GM18517 (cell line): ENCODE measurements around the gene RAB25.
A peak's percentile ranks its signal among the peaks of the same experiment; 100 is the strongest.

Experiments
- ATAC-seq: cut with Tn5 transposase; IDR thresholded peaks from one replicate; pipeline ENCODE4 v1.9.1; 2021; ENCODE audit warnings: mild to moderate bottlenecking, moderate library complexity; ENCODE audit not compliant: unreplicated experiment

The RAB25 gene

DNA sequence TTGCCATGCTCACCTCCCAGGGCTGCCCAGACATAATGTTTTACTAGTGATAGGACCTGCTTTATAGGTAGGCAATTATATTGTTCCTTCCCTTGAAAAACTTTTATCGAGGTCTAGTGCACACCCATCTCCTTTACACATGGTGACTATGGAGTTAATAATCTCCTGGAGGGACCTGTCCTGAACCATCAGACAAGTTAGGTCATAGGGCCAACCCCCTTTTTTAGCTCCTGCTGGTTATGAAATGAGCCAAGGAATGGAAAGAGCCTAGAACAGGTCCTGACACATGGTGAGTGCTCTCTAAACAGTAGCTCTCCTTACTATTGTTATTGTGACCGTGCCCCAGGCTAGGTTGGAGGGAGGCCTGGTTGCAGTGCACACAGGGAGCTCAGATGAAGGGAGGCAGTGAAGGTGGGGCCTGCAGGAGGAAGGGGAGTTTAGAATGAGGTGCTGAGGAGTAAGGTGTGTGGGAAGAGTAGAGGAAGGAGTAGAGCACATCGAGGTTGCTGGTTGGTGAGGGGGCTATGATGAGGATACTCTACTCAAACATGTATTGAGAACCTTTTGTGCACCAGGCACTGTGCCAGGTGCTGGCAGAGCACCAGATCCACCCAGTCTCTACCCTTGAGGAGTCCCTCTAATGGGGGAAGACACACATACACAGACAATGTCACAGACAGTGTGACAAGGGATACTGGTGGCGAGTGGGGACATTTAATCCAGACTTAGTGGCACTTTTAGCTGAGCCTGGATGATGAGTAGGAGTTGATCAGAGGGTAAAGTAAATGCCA, 39.4 kb downstream of the RAB25 start:
- no peak for ATAC-seq

DNA sequence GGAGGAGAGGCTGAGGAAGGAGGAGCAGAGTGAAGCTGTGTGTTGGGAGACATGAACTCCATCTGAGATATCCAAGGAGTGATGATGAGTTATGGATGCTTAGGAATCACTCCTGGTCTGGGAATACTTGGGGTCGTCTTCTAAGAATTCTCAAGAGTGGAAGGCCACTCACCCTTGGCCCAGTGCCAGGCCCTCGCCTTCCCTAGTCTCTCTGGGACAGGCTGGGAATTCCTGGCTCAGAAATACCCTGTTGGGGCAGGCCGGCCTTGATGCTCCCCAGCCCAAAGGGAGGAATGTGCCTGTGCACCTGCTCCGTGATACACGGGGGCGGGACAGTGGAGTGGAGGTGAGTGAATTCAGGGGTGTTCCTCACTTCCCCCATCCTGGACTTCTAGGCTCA, 40.9 kb downstream of the RAB25 start:
- ATAC-seq = no peak

DNA sequence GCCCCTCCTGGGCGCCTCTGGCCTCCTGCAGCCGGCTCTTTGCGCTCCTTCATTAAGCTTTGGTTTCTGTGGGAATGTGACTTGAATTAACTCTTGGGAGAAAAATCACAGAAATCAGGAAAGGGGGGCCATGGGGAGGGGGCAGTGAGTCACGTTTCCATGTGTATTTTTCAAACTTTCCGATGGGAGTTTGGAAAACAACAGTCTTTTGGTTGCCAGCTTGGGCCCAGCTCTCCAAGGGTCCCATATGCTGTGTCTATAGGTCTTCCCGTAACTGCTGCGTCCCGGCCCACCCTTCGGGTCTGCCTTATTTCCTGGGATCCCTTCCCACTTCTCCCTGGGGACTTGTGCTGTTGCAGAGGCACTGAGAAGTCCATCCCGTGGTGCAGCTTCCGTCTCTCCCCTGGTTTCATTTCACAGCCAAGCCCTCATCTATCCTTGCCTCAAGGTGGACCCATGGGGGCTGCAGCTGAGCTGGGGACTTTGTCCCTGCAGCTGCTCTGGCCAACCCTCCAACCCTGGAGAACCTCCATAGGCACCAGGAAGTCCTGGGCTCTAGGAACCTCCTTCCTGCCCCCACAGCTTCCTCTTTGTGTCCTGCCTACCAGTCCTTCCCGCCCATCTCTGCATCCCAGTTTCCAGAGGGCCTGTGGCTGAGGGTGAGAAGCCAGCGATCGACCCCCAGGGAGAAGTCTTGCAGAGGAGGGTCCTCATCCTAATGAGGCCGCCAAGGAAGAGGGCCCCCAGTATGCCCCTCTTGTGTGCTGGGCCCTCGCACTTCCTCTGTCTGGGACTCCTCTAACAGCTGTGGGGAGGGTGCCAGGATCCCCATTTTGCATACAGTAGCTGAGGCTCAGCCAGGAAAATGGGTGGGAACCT, 41.9 kb downstream of the RAB25 start:
- ATAC-seq = no peak

DNA sequence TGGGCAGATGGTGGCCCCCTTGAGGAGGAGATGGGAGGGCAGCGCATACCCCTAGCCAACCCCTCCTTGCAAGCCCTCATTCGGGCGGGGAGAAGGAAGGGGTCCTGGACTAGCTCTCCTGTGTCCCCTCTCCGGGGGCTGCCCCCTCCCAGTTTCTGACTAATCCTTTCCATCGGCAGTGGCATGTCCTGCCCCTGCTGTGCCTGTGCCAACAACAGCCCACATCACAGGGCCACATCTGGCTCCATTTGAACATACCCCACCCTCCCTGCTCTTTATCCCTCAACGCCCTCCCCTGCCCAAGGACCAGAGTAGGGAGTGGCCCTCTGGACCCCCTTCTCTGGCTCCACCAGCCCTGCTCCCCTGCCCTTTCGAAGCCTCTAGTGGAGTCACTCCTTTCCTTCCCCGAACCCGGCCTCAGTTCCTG, 42.6 kb downstream of the RAB25 start:
- ATAC-seq = no peak

DNA sequence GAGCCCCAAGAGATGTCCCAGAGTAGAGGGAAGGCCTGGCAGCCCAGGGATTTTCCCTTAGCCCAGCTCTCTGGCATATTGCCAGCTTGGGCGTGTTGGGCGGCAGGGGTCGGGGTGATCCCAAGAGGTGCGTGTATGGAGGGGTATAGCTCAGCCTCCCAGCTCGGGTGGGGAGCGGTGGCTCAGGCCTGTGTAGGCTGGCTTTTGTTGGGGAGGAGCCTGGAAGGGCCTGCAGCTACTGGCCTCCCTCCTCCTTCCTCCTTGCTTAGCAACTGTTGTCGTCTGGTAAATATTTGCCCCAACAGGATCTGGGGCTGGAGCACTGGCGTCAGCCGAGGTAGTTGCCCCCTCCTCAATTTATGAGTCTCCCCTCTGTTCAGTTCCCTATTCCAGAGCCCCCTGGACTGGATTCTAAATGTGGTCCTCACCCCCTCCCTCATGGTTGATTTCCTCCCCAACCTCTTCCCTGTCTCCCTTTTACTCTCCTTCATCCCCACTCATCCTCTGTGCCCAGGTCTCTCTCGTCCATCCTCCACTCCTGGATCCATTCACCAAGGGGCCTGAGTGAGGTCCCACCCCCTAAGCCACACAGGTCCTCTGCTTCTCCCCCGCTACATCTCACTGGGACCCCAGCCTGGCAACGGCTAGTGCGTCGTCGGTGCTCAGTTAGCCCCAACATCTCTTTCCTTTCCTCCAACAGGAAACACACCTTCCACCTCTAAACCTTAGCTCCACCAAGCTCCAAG, 43.3 kb downstream of the RAB25 start:
- ATAC-seq = no peak

DNA sequence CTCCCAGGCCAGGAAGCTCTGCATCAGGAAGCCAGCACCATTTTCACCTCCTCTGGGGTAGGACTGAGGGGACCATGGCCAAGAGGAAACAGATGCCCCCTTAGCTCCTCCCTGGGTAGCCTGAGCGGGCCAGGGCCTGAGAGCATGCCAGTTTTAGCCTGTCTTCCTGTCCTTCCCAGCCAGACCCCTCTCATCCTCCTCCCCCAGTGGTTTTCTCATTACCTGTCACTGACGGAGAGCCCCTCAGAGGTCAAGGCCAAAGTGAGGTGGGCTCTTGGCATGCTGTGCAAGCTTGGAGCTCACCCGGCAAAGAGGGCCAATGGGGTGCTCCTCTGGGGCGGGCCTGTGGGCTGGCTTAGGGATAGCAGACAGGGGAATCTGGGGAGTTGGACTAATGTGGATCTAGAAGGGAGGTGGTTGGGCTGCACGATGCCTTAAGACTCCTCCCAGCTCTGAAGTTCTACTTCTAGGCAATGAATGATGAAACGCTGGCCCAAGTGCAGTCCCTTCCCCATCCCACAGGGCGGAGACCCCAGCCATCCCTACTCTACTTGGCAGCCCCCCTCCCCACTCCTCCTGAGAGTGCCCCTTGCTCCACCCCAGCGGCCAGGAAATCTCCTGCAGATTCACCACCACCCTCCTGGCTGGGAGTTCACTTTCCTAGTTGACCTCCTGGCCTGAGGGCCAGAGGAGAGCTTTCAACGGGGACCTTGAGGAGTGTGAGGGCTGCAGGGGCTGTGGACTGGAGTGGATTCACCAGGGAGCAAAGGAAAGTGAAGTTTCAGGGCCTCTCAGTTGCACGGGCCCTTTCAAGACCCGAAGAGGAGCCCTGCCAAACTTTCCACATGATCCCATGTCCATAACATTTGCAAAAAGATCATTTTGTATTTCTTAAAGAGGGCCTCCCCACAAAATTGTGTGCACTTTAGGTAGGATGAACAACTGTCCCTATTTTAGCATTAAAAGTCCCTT, 44.2 kb downstream of the RAB25 start:
- ATAC-seq = no peak

DNA sequence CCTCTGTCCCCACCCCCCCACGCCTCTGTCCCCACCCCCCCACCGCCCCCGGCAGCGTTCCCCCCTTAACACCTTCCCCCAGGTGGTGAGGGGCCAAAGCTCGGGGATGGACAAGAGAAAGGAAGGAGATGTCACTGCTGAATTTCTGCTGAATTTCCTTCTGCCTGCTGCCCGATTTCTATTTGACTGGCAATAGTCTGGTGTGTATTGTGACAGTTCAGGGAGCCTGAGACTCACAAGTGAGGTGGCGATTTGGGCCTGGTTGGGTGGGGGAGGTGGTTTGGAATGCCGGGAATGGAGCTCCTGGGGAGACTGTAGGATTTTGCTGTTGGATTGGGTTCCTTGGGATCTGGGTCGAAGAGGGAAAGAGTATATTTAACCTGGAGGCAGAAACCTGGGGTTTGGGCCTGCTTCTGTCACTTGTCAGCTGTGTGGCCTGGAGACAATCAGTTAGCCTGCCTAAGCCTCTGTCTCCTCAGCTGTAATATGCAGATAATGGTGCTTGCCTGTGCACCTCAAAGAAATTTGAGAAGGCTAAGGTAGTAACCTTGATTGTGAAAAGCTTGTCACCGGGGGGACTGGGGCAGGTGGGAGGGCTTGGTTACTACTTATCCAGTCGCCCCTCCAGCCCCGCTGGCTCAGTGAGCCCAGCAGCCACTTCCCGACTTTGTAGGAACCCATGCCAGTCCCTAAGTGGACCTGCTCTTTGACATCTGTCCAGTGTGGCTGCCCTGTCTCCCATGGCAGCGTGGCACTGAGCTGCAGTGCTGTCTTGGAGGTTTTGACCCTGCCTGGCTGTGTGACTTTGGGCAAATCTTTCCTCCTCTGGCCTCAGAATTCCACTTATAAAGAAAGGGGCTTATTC, 45.9 kb downstream of the RAB25 start:
- peak; percentile 8 for ATAC-seq

DNA sequence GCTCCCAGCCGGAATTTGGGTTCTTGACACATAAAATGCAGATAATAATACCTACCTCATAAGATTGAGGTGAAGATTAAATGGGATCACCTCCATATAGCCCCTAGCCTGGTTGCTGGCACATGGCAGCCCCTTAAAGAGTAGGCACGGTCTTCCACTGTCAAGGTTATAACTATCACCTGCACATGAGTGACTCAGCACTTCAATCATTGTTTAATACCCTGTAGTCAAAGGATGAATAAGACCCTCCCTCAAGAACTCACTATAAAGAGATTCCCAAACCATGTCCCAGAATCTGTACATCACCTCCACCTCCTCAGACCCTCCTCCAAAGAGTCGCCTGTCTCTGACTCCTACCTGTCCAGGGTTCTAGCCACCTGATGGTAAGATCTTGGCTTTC, 47.1 kb downstream of the RAB25 start:
- ATAC-seq = no peak

DNA sequence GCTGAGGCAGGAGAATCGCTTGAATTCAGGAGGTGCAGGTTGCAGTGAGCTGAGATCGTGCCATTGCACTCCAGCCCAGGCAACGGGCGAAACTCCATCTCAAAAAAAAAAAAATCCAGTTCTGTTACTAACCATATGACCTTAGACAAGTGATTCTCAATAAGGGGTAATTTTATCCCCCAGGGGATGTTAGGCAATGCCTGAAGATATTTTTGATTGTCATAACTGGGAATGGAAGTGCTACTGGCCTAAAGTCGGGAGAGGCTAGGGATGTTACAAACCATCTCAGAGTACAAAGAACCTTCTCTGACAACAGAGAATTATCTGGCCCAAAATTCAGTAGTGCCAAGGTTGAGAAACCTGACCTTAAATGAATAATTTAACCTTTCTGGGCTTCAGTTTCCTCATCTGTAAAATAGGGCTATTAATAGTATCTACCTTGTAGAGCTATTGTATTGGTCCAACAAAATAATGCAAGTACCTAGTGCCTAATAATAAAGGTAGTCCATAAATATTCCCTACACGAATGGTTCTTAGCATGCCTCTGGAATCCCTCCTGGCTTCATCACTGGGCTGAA, 47.8 kb downstream of the RAB25 start:
- ATAC-seq = no peak

DNA sequence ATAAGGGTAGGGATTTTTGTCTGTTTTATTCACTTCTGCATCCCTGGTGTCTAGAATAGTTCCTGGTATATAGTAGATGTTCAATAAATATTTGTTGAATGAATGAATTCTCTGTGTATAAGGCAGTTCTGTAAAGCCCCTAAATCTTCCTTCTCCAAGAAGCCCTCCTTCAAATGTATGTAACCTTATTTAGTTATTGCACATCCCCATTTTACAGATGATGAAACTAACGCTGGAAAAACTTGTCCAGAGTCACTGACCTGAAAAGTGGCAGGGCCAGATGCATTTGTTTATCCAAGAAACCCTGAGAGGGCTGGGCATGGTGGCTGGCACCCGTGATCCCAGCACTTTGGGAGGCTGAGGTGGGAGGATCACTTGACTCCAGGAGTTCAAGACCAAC, 49.3 kb downstream of the RAB25 start:
- ATAC-seq = no peak

DNA sequence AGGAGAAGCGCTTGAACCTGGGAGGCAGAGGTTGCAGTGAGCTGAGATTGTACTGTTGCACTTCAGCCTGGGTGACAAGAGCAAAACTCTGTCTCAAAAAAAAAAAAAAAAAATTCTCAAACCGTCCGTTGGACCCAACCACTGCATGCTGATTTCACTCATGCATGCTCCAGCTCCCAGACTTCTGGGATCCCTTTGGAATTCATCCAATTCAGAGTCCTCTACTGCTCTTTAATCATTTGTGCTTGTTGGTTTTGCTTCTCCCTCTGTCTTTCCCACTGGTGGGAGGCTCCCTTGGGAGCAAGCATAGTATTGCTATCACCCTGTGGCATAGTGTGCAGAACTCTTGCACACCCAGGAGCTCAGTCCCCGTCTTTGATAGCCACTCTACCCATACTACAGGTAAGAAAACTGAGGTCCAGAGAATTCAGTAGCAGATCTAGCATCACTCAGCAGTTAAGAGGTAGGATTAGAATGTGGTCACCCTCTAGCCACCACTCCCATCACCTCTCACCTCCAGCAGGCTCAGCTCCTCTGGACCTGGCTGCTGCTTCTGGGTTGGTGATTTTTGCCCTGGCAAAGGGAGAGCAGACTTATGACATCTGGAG, 50.5 kb downstream of the RAB25 start:
- ATAC-seq = no peak

DNA sequence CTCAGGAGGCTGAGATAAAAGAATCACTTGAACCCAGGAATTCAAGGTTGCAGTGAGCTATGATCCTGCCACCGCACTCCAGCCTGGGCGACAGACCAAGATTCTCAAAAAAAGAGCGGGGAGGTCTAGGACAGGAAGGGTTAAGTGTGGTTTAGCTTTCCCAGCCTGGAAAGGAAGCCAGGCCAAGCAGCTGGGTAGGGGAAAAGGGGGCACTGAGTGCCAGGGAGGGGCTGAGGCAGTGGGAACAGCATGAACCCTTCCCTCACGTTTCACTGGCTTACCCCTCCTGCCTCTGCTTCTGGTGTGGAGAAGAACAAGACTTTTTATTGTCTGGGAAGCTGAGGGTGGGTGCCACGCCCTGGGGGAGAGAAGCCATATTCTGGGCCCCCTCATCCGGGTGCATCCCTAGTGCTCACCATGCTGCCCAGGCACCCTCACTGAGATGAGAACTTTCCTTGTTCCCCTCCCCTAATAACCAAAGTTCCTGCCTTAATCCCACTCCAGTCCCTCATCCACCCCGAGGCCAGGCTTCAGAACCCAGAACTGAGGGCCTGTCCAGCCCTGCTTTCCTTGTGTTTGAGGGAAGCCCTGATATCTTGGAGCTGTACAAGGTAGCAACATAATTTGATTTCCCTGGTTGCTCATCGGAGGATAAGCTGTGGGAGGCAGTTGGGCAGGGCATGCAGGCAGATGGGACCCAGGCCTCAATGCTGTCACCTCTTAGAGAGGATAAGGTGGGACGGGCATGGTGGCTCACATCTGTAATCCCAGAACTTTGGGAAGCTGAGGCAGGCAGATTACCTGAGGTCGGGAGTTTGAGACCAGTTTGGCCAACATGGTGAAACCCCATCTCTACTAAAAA, 51.5 kb downstream of the RAB25 start:
- ATAC-seq = no peak

DNA sequence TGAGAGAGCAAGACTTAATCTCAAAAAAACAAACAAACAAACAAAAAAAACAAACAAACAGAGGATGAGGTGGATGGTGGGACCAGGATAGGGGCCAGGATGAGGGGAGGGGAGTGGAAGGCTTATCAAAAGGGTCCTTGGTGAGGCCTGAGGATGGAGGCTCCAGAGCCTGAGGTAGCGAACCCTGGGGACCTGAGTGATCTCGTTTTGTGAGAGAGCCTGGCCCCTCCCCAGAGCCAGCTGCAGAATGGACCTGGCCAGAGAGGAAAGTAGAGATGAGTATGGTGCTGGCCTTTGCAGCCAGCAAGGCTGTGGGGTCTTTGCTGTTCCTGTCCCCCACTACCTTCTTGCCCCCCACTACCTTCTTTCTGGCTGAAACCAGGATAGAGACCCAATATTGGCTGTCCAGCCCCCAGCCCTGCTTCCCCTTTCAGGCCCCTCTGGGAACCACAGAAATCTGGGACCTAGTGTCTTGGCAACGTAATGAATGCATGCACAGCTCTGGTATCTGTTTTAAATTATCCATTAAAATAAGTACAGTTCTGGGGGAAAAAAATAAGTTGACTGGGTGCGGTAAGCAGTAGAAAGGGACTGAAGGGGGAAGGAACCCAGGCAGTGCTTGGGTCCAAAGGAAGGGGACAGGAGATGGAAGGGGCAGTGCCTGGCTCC, 52.5 kb downstream of the RAB25 start:
- ATAC-seq = no peak

DNA sequence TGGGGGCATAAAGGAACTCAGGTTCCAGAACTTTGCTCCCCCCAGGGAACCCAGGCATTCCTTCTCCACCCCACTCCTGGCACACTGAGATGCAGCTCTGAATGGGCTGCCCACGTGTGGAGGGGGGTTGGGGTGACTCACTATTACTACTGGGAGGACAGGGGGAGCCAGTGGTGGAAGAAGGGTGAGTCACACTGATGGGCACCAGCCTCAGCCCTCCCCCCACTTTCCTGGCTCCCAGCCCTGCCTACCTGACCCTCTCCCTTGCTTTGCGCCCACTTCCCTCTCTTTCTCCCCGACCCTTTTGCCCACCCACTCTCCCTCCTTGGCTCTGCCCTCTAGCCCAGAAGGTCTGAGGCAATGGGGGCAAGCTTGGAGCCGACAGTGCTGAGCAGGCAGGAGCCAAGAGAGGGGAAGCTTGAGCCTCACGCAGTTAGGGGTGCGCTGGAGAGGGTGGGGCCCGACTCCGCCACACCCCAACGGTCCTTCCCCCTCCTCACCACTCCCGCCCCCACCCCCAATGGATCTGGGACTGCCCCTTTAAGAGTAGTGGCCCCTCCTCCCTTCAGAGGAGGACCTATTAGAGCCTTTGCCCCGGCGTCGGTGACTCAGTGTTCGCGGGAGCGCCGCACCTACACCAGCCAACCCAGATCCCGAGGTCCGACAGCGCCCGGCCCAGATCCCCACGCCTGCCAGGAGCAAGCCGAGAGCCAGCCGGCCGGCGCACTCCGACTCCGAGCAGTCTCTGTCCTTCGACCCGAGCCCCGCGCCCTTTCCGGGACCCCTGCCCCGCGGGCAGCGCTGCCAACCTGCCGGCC, 53.4 kb downstream of the RAB25 start, which contains the start of gene LMNA:
Gene LMNA, plus strand, starts transcription at position 611 of the 818 bp plus-strand sequence. CDS start 208 bp downstream, outside the sequence.
- ATAC-seq = no peak

DNA sequence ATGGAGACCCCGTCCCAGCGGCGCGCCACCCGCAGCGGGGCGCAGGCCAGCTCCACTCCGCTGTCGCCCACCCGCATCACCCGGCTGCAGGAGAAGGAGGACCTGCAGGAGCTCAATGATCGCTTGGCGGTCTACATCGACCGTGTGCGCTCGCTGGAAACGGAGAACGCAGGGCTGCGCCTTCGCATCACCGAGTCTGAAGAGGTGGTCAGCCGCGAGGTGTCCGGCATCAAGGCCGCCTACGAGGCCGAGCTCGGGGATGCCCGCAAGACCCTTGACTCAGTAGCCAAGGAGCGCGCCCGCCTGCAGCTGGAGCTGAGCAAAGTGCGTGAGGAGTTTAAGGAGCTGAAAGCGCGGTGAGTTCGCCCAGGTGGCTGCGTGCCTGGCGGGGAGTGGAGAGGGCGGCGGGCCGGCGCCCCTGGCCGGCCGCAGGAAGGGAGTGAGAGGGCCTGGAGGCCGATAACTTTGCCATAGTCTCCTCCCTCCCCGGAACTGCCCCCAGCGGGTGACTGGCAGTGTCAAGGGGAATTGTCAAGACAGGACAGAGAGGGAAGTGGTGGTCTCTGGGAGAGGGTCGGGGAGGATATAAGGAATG, 54.1 kb downstream of the RAB25 start:
- no peak for ATAC-seq
